IMR-90 (cell line): ENCODE results near the gene STK25. TPM values are rescaled to one million over a fixed set of nuclear protein-coding genes. Genes with fewer than 3 reads are reported as not detected.
A peak's percentile ranks its signal among the peaks of the same experiment; 100 is the strongest.

Experiments
- ATAC-seq: fragments of 200-7000 bp; cut with Tn5 transposase; 2 replicates; pipeline ENCODE4 v1.9.1; 2020; ENCODE audit warnings: low read depth, mild to moderate bottlenecking, moderate library complexity
- BruUV-seq: library from RNA; stranded (reverse); fragments of 400-500 nt; replicated peaks from 2 replicates; lab custom pipeline; 2021; lab: Mats Ljungman, UMichigan
- CTCF ChIA-PET: fragments of 300-600 bp; formaldehyde crosslinking; extraction: SDS; loops from one replicate; lab custom pipeline; 2021; ENCODE audit warnings: antibody characterized with exemption; lab: Yijun Ruan, JAX
- POLR2A ChIA-PET: fragments of 300-600 bp; sonication (Branson Sonifier 250); formaldehyde crosslinking; loops from one replicate; lab custom pipeline; 2022; ENCODE audit warnings: antibody characterized with exemption; ENCODE audit not compliant: unreplicated experiment; lab: Charles Lee
- DNase-seq: peaks from one replicate; pipeline ENCODE4 v3.0.0; 2013
- H2AFZ ChIP-seq: replicated peaks from 2 replicates; pipeline ENCODE3; 2013; ENCODE audit warnings: low read length, mild to moderate bottlenecking; ENCODE audit not compliant: poor library complexity
- H2AK5ac ChIP-seq: 2 replicates; pipeline ENCODE4 v1.6.1; 2013; ENCODE audit warnings: low read depth, low read length, inconsistent platforms
- H2AK9ac ChIP-seq: replicated peaks from 2 replicates; pipeline ENCODE3; 2013; ENCODE audit warnings: mild to moderate bottlenecking, low read depth, low read length, moderate library complexity; ENCODE audit not compliant: poor library complexity
- H2BK120ac ChIP-seq: 2 replicates; pipeline ENCODE4 v1.6.1; 2013; ENCODE audit warnings: low read depth, low read length, inconsistent platforms
- H2BK15ac ChIP-seq: 3 replicates; pipeline ENCODE4 v1.6.1; 2013; ENCODE audit warnings: low read depth, low read length, inconsistent platforms
- H2BK20ac ChIP-seq: 2 replicates; pipeline ENCODE4 v1.6.1; 2013; ENCODE audit warnings: low read depth, mild to moderate bottlenecking, inconsistent platforms, low read length, moderate library complexity
- H2BK5ac ChIP-seq: 2 replicates; pipeline ENCODE4 v1.6.1; 2013; ENCODE audit warnings: mild to moderate bottlenecking, low read depth, low read length, inconsistent platforms; ENCODE audit not compliant: poor library complexity, severe bottlenecking
- H3K14ac ChIP-seq: replicated peaks from 2 replicates; pipeline ENCODE4 v1.6.1; 2013; ENCODE audit warnings: low read depth, low read length, inconsistent platforms
- H3K18ac ChIP-seq: 2 replicates; pipeline ENCODE4 v1.6.1; 2013; ENCODE audit warnings: low read depth, low read length, control low read depth
- H3K23ac ChIP-seq: 2 replicates; pipeline ENCODE4 v1.6.1; 2013; ENCODE audit warnings: low read depth, low read length, inconsistent platforms
- H3K27ac ChIP-seq: 2 replicates; pipeline ENCODE4 v1.5.1; 2013; ENCODE audit warnings: mild to moderate bottlenecking, control low read depth, low read length; ENCODE audit not compliant: insufficient read depth
- H3K27me3 ChIP-seq: 2 replicates; pipeline ENCODE4 v1.6.1; 2013; ENCODE audit warnings: low read length; ENCODE audit not compliant: control insufficient read depth, insufficient read depth
- H3K36me3 ChIP-seq: 2 replicates; pipeline ENCODE4 v1.6.1; 2013; ENCODE audit warnings: low read length, mixed read lengths; ENCODE audit not compliant: control insufficient read depth, insufficient read depth
- H3K4ac ChIP-seq: 2 replicates; pipeline ENCODE4 v1.6.1; 2013; ENCODE audit warnings: low read depth, low read length, inconsistent platforms
- H3K4me1 ChIP-seq: 2 replicates; pipeline ENCODE4 v1.6.1; 2013; ENCODE audit warnings: low read length, mixed read lengths; ENCODE audit not compliant: control insufficient read depth, insufficient read depth
- H3K4me2 ChIP-seq: 2 replicates; pipeline ENCODE4 v1.6.1; 2013; ENCODE audit warnings: low read depth, mild to moderate bottlenecking, control low read depth, low read length, moderate library complexity
- H3K4me3 ChIP-seq: 2 replicates; pipeline ENCODE4 v1.5.1; 2013; ENCODE audit warnings: low read depth, mild to moderate bottlenecking, control low read depth, low read length, moderate library complexity; ENCODE audit not compliant: insufficient read depth
- H3K56ac ChIP-seq: 2 replicates; pipeline ENCODE4 v1.6.1; 2013; ENCODE audit warnings: low read length, inconsistent platforms; ENCODE audit not compliant: insufficient read depth; ENCODE audit errors: extremely low read depth
- H3K79me1 ChIP-seq, 2 experiments: 2 replicates each; pipeline ENCODE4 v1.6.1; 2013; ENCODE audit warnings: low read length in 2 of 2, inconsistent platforms in 1 of 2, low read depth in 1 of 2
- H3K9ac ChIP-seq: 2 replicates; pipeline ENCODE4 v1.6.1; 2013; ENCODE audit warnings: low read depth, low read length, control low read depth
- H3K9me1 ChIP-seq: 2 replicates; pipeline ENCODE4 v1.6.1; 2013; ENCODE audit warnings: low read length, inconsistent platforms; ENCODE audit not compliant: insufficient read depth
- H3K9me3 ChIP-seq: 2 replicates; pipeline ENCODE4 v1.6.1; 2013; ENCODE audit warnings: low read length; ENCODE audit not compliant: control insufficient read depth, insufficient read depth
- H4K20me1 ChIP-seq: 2 replicates; pipeline ENCODE4 v1.6.1; 2013; ENCODE audit warnings: low read length, inconsistent platforms; ENCODE audit not compliant: insufficient read depth
- H4K5ac ChIP-seq: 2 replicates; pipeline ENCODE4 v1.6.1; 2013; ENCODE audit warnings: mild to moderate bottlenecking, low read depth, low read length, control low read depth
- H4K8ac ChIP-seq, 2 experiments: 2 replicates each; pipeline ENCODE4 v1.6.1; 2013; ENCODE audit warnings: low read depth in 2 of 2, low read length in 2 of 2, control low read depth in 1 of 2, inconsistent platforms in 1 of 2
- H4K91ac ChIP-seq: 2 replicates; pipeline ENCODE4 v1.6.1; 2013; ENCODE audit warnings: low read depth, low read length, inconsistent platforms; ENCODE audit not compliant: insufficient read depth
- BHLHE40 ChIP-seq: fragments of 150-350 bp; IDR thresholded peaks from 2 replicates; pipeline ENCODE4 v1.6.1; 2016; ENCODE audit warnings: mild to moderate bottlenecking, low read depth, low read length
- CEBPB ChIP-seq: IDR thresholded peaks from 2 replicates; pipeline ENCODE4 v1.6.1; 2012; ENCODE audit warnings: low read depth, low read length, improper control_type of control experiment
- CHD1 ChIP-seq: IDR thresholded peaks from 2 replicates; pipeline ENCODE4 v1.6.1; 2012; ENCODE audit warnings: low read depth, low read length, improper control_type of control experiment
- FOS ChIP-seq: fragments of 150-350 bp; IDR thresholded peaks from 2 replicates; pipeline ENCODE4 v1.6.1; 2016; ENCODE audit warnings: low read depth, low read length
- MAFK ChIP-seq: IDR thresholded peaks from 2 replicates; pipeline ENCODE4 v1.6.1; 2012; ENCODE audit warnings: low read depth, low read length, improper control_type of control experiment
- MAZ ChIP-seq: IDR thresholded peaks from 2 replicates; pipeline ENCODE4 v1.6.1; 2012; ENCODE audit warnings: low read depth, mild to moderate bottlenecking, low read length, improper control_type of control experiment, moderate library complexity, borderline replicate concordance
- MXI1 ChIP-seq: IDR thresholded peaks from 2 replicates; pipeline ENCODE4 v1.6.1; 2012; ENCODE audit warnings: low read depth, mild to moderate bottlenecking, low read length, moderate library complexity, borderline replicate concordance
- NFE2L2 ChIP-seq: fragments of 150-350 bp; IDR thresholded peaks from 2 replicates; pipeline ENCODE4 v1.6.1; 2016; ENCODE audit warnings: low read depth, mild to moderate bottlenecking, low read length
- POLR2A ChIP-seq: IDR thresholded peaks from 2 replicates; pipeline ENCODE4 v1.6.1; 2012; ENCODE audit warnings: mild to moderate bottlenecking, low read depth, low read length
- RAD21 ChIP-seq: IDR thresholded peaks from 2 replicates; pipeline ENCODE4 v1.6.1; 2012; ENCODE audit warnings: low read length, improper control_type of control experiment
- RCOR1 ChIP-seq: IDR thresholded peaks from 2 replicates; pipeline ENCODE4 v1.6.1; 2012; ENCODE audit warnings: mild to moderate bottlenecking, low read length, improper control_type of control experiment; ENCODE audit not compliant: insufficient replicate concordance
- RFX5 ChIP-seq: IDR thresholded peaks from 2 replicates; pipeline ENCODE4 v1.8.0; 2012; ENCODE audit warnings: low read depth, mild to moderate bottlenecking, low read length, moderate library complexity
- SMC3 ChIP-seq: fragments of 150-350 bp; IDR thresholded peaks from 2 replicates; pipeline ENCODE4 v1.6.1; 2016; ENCODE audit warnings: low read depth, mild to moderate bottlenecking, antibody characterized with exemption, low read length, moderate library complexity
- WGBS, 2 experiments: methylation state at CpG; one replicate each; pipeline versions ENCODE4 v1.1.5 to v1.1.7; 2013; ENCODE audit warnings: missing lambda C conversion rate in 2 of 2; ENCODE audit not compliant: insufficient read length in 1 of 2; ENCODE audit errors: extremely low coverage in 2 of 2; 5-methylcytosine and 5-hydroxymethylcytosine counted together
- dilution Hi-C: fragments of 300-500 bp; cut with HindIII; formaldehyde crosslinking; loops from one replicate; pipeline ENCODE4 v1.14.3; 2018; ENCODE audit warnings: low sequenced_read_pairs; ENCODE audit not compliant: unreplicated experiment
- in situ Hi-C: fragments of 300-500 bp; cut with MboI; formaldehyde crosslinking; loops from 3 replicates; pipeline ENCODE4 v1.14.3; 2019; ENCODE audit warnings: low sequenced_read_pairs, inconsistent platforms, mixed read lengths
- intact Hi-C: fragments of 100-400 bp; cut with micrococcal nuclease; formaldehyde crosslinking; loops from 2 replicates; pipeline ENCODE4 v1.10.0; 2022
- polyA plus RNA-seq, 3 experiments: library from polyadenylated mRNA; depleted of rRNA; stranded (reverse); fragments of >200 nt; gene quantifications; 2 replicates each; pipeline ENCODE4 v1.2.3, GENCODE V29; 2012; ENCODE audit warnings: low replicate concordance in 1 of 3
- total RNA-seq: library from RNA; depleted of rRNA; stranded (reverse); fragments of >200 nt; gene quantifications from 2 replicates; pipeline ENCODE4 v1.2.3, GENCODE V29; 2012
- TF ChIP-seq, protein P1 (sequence below): fragments of 150-350 bp; IDR thresholded peaks from 2 replicates; pipeline ENCODE4 v1.6.1; 2016; ENCODE audit warnings: low read depth, mild to moderate bottlenecking, low read length, moderate library complexity, borderline replicate concordance
- TF ChIP-seq, protein P2 (sequence below): fragments of 150-350 bp; IDR thresholded peaks from 2 replicates; pipeline ENCODE4 v1.6.1; 2017; ENCODE audit warnings: mild to moderate bottlenecking, antibody characterized with exemption, low read length, low read depth

Gene STK25
- total and polyA plus RNA-seq, 2 of the 4 experiments (the other 2 are of a cell fraction) = 258 to 392 TPM

DNA sequence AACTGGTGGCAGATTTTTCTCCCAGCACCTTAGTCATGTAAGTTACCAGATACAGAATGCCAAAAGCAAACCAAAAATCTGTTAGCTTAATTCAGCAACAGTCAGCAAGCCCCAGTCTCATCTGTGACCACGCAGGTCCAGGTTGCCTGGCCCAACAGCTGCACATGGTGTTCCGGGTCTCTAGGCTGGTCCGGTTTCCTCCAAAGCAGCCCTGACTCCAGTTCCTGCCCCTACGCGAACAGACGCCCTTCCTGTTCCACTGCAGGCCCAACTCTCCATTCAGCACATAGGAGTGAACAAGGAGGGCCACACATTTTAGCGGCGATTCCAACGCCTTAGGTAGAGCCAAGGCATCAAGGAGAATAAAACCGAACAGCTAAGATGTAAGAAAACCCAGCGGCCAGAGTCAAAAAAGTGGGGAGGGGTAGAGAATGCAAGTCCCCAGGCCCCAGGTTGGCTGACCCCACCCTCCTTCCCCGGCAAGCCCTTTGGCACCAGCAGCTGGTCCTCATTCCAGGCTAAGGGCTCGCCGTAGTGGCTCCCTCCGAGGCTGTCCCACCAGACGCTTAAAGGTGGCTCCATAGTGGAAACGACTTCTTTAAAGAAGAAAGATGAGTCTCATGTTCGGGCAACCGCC, 1.5 kb downstream of the STK25 start:
- CTCF ChIA-PET = interaction anchor here (0.9 kb wide), 1 partner anchor 11 kb away, joined by 4 read pairs; no protein-coding TSS in a partner anchor
- intact Hi-C loops = loop anchor here (2.0 to 5.0 kb wide), 3 partner anchors 130 to 235 kb away; partner anchors contain the start of genes ATG4B and THAP4
- peak overlapping the region; percentile 6; the same call in 1 of the 2 replicates for H3K27ac ChIP-seq
- no peak overlapping the region for H4K8ac ChIP-seq
- in situ Hi-C loops = no loop called here
- no TSS peak for BruUV-seq
- peak overlapping the region; percentile 92 for H2AK9ac ChIP-seq
- no peak overlapping the region for H3K56ac ChIP-seq
- H4K5ac ChIP-seq = no peak overlapping the region
- H2BK120ac ChIP-seq = no peak overlapping the region
- peak overlapping the region; percentile 69 for H3K4ac ChIP-seq
- no peaks in the 10 kb centered on the region for H3K27me3 ChIP-seq
- no peak overlapping the region; the same call in 1 of the 2 replicates for H4K91ac ChIP-seq
- H3K9ac ChIP-seq = peak overlapping the region; percentile 67; the same call in 1 of the 2 replicates
- peaks cover 17% of the 10 kb centered on the region for H3K4me1 ChIP-seq
- peaks cover 20 to 63% of the 10 kb centered on the region in 2 experiments for H3K79me1 ChIP-seq
- H3K4me2 ChIP-seq = peak overlapping the region; percentile 67
- H3K36me3 ChIP-seq = peaks cover 3% of the 10 kb centered on the region; the same call in 1 of the 2 replicates
- no peak overlapping the region for H2BK5ac ChIP-seq
- WGBS, 2 experiments = 42% methylated on average over 3 of the region's 19 CpGs; no CpG with 5 or more reads in 1 of the 2 experiments
- dilution Hi-C loops = no loop called here
- no peak for DNase-seq
- H3K14ac ChIP-seq = peak overlapping the region; percentile 77
- no peak overlapping the region for H2BK20ac ChIP-seq
- peak overlapping the region; percentile 86; the same call in 1 of the 2 replicates for H2AK5ac ChIP-seq
- H4K20me1 ChIP-seq = peaks cover 50% of the 10 kb centered on the region
- ATAC-seq = no peak
- POLR2A ChIA-PET = no interaction called here
- no peaks in the 10 kb centered on the region for H3K9me3 ChIP-seq
- peaks cover 31% of the 10 kb centered on the region for H3K9me1 ChIP-seq
- H3K18ac ChIP-seq = no peak overlapping the region
- peak overlapping the region; percentile 75 for H3K23ac ChIP-seq
- H2AFZ ChIP-seq = peak overlapping the region; percentile 26
- H3K4me3 ChIP-seq = peak overlapping the region; percentile 92
- no peak overlapping the region for H2BK15ac ChIP-seq
- TF ChIP-seq RAD21 (no peak), SMC3 (no peak), MAFK (no peak), RCOR1 (no peak), POLR2A (no peak), CHD1 (no peak), NFE2L2 (no peak), CEBPB (no peak), BHLHE40 (no peak), FOS (no peak), MXI1 (no peak), RFX5 (no peak), MAZ (no peak)
- TF ChIP-seq, protein P1, sequence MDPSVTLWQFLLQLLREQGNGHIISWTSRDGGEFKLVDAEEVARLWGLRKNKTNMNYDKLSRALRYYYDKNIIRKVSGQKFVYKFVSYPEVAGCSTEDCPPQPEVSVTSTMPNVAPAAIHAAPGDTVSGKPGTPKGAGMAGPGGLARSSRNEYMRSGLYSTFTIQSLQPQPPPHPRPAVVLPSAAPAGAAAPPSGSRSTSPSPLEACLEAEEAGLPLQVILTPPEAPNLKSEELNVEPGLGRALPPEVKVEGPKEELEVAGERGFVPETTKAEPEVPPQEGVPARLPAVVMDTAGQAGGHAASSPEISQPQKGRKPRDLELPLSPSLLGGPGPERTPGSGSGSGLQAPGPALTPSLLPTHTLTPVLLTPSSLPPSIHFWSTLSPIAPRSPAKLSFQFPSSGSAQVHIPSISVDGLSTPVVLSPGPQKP = no peak
- TF ChIP-seq, protein P2, sequence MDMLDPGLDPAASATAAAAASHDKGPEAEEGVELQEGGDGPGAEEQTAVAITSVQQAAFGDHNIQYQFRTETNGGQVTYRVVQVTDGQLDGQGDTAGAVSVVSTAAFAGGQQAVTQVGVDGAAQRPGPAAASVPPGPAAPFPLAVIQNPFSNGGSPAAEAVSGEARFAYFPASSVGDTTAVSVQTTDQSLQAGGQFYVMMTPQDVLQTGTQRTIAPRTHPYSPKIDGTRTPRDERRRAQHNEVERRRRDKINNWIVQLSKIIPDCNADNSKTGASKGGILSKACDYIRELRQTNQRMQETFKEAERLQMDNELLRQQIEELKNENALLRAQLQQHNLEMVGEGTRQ = no peak
